GM19043 (cell line): ENCODE data around the gene SPTA1.
"Not testable (repeated sequence)": the region's sequence is repeated elsewhere in the genome, so short reads cannot be mapped to it uniquely, and the experiment has no call there.

ENCODE experiments used
- ATAC-seq: cut with Tn5 transposase; IDR thresholded peaks from one replicate; pipeline ENCODE4 v1.9.1; 2021; ENCODE audit warnings: low read depth; ENCODE audit not compliant: unreplicated experiment

SPTA1 gene

GRCh38 chr1:158686111-158687009 lies at the start of gene SPTA1:
Gene SPTA1, minus strand, starts transcription at chr1:158686715. Its CDS starts 198 bp downstream, at chr1:158686517.
- no peak for ATAC-seq

- no peak for ATAC-seq
These were observed 49.3 kb upstream of the SPTA1 start for GRCh38 chr1:158735848-158736247.

DNA sequence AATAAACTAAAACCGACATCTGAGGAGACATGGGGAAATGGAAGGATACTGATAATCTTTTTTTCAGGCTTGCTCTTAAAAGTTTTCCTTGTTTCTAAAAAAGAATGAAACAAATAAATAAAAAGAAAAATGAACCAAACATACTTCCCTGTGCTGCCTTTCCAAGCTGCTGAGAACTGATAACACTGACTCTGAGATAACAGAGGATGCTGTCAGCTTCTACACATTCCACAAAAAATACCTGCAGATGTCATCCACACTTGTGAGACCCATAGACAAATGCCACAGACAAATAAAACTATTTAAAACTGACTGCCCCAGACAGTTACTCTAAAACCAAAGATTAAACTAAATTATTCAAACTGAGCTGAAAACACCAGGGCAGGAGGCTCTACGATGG lies 46.0 kb upstream of the SPTA1 start:
- no peak for ATAC-seq

DNA sequence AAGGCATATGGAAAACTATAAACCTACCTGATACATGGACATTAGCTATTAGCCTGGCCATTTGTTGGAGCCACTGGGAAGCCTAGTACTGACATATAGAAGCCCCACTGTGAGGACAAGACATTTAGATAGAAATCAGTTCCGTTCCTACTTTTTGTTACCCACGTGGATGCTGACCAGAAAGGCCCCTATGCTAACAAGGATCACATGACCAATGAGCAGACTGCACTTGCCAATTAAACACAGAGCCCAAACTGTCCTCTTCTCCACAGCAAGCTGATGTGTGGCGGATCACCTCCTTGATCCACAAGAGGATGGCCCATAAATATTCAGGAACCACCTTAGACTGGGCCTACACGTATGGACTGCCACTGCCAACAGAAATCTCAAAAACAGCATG lies 45.2 kb upstream of the SPTA1 start:
- no peak for ATAC-seq

GRCh38 chr1:158730453-158730852 lies 43.9 kb upstream of the SPTA1 start:
- ATAC-seq = no peak

DNA sequence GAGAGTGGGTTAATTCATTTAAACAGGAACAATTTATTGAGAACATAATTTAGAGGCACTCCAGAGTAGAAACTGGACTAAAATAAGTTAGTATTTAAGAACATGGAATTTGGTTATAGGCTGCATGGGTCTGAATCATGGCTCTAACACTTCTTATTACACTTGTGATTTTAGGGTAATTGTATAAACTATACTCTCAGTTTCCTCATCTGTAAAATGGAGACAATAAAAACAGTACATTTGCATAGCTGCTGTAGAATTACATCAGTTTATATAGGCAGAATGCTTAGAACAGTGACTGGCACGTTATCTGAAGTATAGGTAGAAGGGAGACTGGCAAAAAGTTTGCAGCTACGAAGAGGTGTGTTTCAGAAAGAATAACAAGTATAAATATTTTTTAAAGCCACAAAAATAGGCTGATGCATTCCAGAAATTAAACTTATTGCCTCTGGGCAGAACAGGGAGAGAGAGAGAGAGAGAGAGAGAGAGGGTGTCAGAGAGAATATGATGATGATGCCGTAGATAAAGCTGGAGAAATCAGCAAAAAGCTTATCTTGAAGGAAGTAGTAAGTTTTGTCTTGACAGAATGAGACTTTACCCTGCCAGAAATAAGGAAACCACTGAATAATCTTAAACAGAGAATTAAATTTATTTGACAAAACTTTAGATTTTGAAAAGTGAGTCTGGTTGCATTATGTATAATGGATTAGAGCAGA lies 42.2 kb upstream of the SPTA1 start:
- no peak for ATAC-seq

- no peak for ATAC-seq
These were observed 37.9 kb upstream of the SPTA1 start for GRCh38 chr1:158724442-158724841.

DNA sequence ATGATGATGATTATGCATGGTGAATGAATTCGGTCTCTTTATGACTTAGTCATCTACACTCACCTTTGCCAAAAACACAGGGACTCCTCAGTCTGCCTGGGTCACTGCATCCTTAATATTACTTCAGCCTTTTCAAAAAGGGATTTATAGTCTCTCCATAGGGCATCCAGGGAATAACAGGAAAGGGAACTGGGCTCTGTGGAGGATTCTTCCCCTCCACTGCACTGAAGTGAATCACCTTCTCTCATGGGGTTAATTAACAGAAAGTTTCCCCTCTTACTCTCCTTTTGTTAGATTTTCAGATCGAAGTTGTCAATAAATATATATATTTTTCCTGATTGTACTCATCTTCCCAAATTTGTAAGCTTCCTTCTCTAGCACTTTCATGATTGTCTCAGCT lies 34.1 kb upstream of the SPTA1 start, which contains the start of gene OR6K3:
Gene OR6K3, minus strand, starts transcription at position 101 of the 400 bp plus-strand sequence. CDS start 2,605 bp downstream, outside the sequence.
- ATAC-seq = no peak

GRCh38 chr1:158719664-158720063 lies 33.1 kb upstream of the SPTA1 start:
- ATAC-seq = no peak

DNA sequence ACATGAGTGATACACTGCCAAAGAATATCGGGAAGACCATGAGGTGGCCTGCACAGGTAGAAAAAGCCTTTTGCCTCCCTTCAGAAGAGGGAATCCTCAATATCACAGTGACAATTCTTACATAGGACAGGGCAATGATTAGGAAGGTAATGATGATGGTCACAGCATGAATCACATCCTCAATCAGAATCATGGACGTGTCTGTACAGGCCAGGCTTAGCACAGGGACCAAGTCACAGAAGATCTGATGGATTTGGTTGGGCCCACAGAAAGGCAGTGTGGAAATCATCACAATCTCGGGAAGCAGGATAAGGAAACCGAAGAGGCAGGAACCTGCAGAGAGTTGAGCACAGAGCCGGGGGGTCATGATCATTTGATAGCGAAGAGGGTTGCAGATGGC lies 30.8 kb upstream of the SPTA1 start:
- no peak for ATAC-seq

DNA sequence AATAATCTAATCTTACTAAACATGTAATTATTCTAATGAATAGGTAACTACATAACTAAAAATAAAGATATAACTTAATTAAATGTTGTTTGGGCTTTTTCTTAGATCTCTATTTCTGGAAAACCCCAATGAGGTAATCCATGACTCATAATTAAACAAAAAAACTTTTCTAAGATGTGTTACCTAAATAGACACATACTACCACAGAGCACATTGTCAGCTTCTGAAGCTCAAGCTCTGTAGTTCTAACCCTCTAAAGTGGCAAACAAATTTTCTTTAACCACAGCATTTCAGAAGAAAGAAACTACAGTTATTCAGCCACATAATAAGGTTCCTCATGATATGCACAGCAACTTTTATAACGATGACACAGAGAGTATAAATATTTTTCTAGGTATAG lies 29.8 kb upstream of the SPTA1 start:
- ATAC-seq = no peak

DNA sequence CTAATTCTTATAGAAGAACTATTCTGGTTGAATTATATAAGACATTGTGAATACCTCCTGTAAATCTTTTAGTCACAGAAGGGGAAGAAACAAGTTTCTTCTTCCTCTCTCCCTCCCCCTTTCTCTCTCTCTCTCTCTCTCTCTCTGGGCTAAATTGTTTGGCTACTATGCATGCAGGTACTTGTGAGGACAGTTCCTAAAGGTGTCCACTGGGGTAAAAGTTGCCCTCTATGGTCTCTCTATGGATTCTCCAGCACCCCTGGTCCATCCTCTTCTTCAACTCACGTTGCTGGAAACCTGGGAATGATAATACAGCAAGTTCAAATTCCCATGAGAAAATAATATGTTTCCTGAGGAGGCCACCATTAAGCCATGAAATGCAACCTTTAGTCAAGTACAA lies 28.2 kb upstream of the SPTA1 start:
- no peak for ATAC-seq

DNA sequence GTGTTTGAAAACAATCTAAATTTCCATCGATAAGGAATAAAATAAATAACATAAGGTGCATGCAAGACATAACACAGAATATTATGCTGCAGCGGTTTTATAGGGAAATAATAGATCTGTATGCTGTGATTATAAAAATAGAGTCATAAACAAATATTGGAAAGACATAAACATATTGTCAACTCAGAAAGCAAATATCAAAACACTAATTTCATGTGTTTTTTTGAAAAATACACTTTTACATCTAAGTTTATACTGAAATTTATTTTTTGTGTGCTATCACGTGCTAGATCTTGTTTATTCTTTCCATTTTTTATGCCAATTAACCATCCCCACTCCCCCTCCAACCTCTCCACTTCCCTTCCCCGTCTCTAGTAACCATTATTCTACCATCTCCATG lies 24.6 kb upstream of the SPTA1 start:
- no peak for ATAC-seq

GRCh38 chr1:158706096-158706495 lies 19.6 kb upstream of the SPTA1 start:
- no peak for ATAC-seq

- ATAC-seq = no peak
These were observed 14.0 kb upstream of the SPTA1 start, which contains the start of gene OR6K2 for GRCh38 chr1:158700552-158700951. Gene OR6K2, minus strand, starts transcription at chr1:158700652. Its CDS starts 0 bp downstream, at chr1:158700652.

- no peak for ATAC-seq
These were observed 8.1 kb upstream of the SPTA1 start for GRCh38 chr1:158694596-158694995.

DNA sequence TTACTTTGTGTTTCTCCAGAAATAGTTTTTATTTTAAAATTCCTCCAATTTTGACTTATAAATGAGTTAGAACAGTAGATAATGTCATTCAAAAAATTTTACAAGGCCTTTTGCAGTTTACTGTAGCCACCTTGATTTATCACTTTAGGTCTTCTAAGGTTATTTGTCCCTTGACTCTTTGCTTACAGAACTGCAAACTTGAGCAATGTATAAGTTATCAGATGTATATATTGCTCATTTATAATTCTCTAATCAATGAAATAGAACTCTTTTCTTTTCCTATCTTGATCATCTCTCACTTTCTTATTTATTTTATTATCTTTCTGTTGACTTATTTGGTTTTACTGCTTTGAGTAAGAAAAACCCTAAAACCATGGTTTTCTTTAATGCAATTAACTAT lies 5.8 kb upstream of the SPTA1 start:
- ATAC-seq = no peak

GRCh38 chr1:158691907-158692306 lies 5.4 kb upstream of the SPTA1 start:
- ATAC-seq = no peak

- not testable (repeated sequence) for ATAC-seq
These were observed 4.6 kb upstream of the SPTA1 start for GRCh38 chr1:158691149-158691548.

- no peak for ATAC-seq
These were observed 3.4 kb upstream of the SPTA1 start for GRCh38 chr1:158689875-158690274.

- no peak for ATAC-seq
These were observed 2.6 kb upstream of the SPTA1 start for GRCh38 chr1:158689110-158689509.

GRCh38 chr1:158688343-158688742 lies 1.8 kb upstream of the SPTA1 start:
- not testable (repeated sequence) for ATAC-seq
